Activated CD8-positive, alpha-beta T cell treated with anti-CD3 and anti-CD28 coated beads, Interleukin-2, amount 10 ng/mL, durations not matched to agents 7 days and 5 days (primary cell): ENCODE data around the gene FRMPD2. TPM values are rescaled to one million over a fixed set of nuclear protein-coding genes. Genes with fewer than 3 reads are reported as not detected.
"Not testable (repeated sequence)": the region's sequence is repeated elsewhere in the genome, so short reads cannot be mapped to it uniquely, and the experiment has no call there.

Experiments
- ATAC-seq: fragments of 150-1000 bp; cut with Tn5 transposase; one replicate; pipeline ENCODE4 v1.10.0; 2021; ENCODE audit warnings: moderate library complexity
- CTCF ChIA-PET: fragments of 350-600 bp; sonication (Branson Sonifier 250); formaldehyde crosslinking; loops from one replicate; lab custom pipeline; 2021; ENCODE audit warnings: antibody characterized with exemption; lab: Charles Lee
- POLR2A ChIA-PET: fragments of 350-600 bp; sonication (Branson Sonifier 250); formaldehyde crosslinking; loops from one replicate; lab custom pipeline; 2021; ENCODE audit warnings: antibody characterized with exemption; lab: Charles Lee
- DNase-seq: peaks from one replicate; pipeline ENCODE4 v3.0.0-alpha.2; 2020
- H3K27ac Mint-ChIP-seq: one replicate; pipeline ENCODE4 v1.8.0; 2021; ENCODE audit warnings: mild to moderate bottlenecking, mixed read lengths
- H3K27me3 Mint-ChIP-seq: one replicate; pipeline ENCODE4 v1.8.0; 2021; ENCODE audit warnings: low read depth, mixed read lengths
- H3K36me3 Mint-ChIP-seq: one replicate; pipeline ENCODE4 v1.8.0; 2021; ENCODE audit warnings: low read depth, mixed read lengths
- H3K4me1 Mint-ChIP-seq: one replicate; pipeline ENCODE4 v1.8.0; 2021; ENCODE audit warnings: low read depth, mixed read lengths
- H3K4me3 Mint-ChIP-seq: one replicate; pipeline ENCODE4 v1.8.0; 2021; ENCODE audit warnings: mild to moderate bottlenecking, mixed read lengths
- H3K9me3 Mint-ChIP-seq: one replicate; pipeline ENCODE4 v1.8.0; 2022; ENCODE audit warnings: mixed read lengths; ENCODE audit not compliant: insufficient read depth
- total RNA-seq, 2 experiments: library from RNA; stranded (reverse); gene quantifications; one replicate each; pipeline ENCODE4 v1.2.3, GENCODE V29; 2021

FRMPD2 gene
- total RNA-seq, 2 experiments from 2014 or later = not detected

GRCh38 chr10:48249004-48249762 is 25.3 kb downstream of the FRMPD2 start:
- Mint-ChIP-seq H3K27ac (no peak overlapping the region), H3K36me3 (no peaks in the 10 kb centered on the region), H3K27me3 (peaks cover 3% of the 10 kb centered on the region), H3K4me3 (no peak overlapping the region), H3K9me3 (no peaks in the 10 kb centered on the region), H3K4me1 (peaks cover 7% of the 10 kb centered on the region)
- ChIA-PET CTCF (no interaction called here), POLR2A (no interaction called here)
- ATAC-seq (no peak), DNase-seq (no peak)

DNA sequence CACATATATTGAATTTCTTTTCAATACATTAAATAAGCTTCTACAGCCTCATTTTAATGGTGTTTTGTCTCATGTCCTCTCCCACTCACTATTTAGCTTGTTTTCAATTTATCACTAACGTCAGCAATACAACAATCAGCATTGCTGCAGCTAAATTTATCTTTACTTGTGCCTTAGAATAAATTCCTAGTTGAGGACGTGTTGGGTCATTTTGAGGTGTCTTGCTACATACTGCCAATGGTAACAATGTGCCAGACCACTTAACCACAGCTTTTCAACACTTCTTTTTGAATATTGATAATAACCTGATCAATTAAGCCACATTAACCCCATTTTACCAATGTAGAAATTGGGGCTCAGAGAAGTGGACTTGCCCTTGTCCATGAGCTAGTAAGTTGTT is 26.0 kb downstream of the FRMPD2 start:
- Mint-ChIP-seq H3K4me1 (peaks cover 7% of the 10 kb centered on the region), H3K9me3 (no peaks in the 10 kb centered on the region), H3K36me3 (no peaks in the 10 kb centered on the region), H3K4me3 (no peak overlapping the region), H3K27ac (no peak overlapping the region), H3K27me3 (peaks cover 3% of the 10 kb centered on the region)
- ChIA-PET CTCF (no interaction called here), POLR2A (no interaction called here)
- no peak for ATAC-seq
- no peak for DNase-seq

DNA sequence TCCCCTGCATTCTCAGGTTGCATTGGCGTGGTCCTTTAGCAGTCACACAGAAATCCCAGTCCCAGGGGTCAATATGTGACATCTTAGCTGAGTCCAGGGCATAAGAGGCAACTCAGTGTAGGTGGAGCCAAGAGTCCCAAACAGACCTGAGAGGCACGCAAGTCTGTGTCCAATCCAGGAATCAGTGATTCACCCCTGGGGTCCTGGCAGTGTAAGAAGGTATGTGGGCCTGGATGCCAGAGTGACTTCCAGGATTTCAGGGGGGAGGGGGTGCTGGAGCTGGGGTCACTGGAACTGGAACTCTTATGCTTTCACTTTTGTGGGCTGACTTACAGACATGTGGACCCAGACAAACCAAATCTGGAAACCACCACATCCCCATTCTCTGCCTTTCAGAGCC is 26.8 kb downstream of the FRMPD2 start:
- no peaks in the 10 kb centered on the region for H3K36me3 Mint-ChIP-seq
- CTCF ChIA-PET = no interaction called here
- POLR2A ChIA-PET = no interaction called here
- H3K27me3 Mint-ChIP-seq = peaks cover 3% of the 10 kb centered on the region
- DNase-seq (peak; percentile 17), ATAC-seq (no peak)
- no peak overlapping the region for H3K27ac Mint-ChIP-seq
- H3K4me1 Mint-ChIP-seq = peaks cover 7% of the 10 kb centered on the region
- H3K4me3 Mint-ChIP-seq = no peak overlapping the region
- no peaks in the 10 kb centered on the region for H3K9me3 Mint-ChIP-seq

GRCh38 chr10:48246501-48246900 is 28.0 kb downstream of the FRMPD2 start:
- no peak overlapping the region for H3K4me3 Mint-ChIP-seq
- H3K27ac Mint-ChIP-seq = no peak overlapping the region
- DNase-seq (peak; percentile 5), ATAC-seq (no peak)
- peaks cover 7% of the 10 kb centered on the region for H3K4me1 Mint-ChIP-seq
- no peaks in the 10 kb centered on the region for H3K36me3 Mint-ChIP-seq
- CTCF ChIA-PET = no interaction called here
- no peaks in the 10 kb centered on the region for H3K9me3 Mint-ChIP-seq
- peaks cover 3% of the 10 kb centered on the region for H3K27me3 Mint-ChIP-seq
- POLR2A ChIA-PET = no interaction called here

DNA sequence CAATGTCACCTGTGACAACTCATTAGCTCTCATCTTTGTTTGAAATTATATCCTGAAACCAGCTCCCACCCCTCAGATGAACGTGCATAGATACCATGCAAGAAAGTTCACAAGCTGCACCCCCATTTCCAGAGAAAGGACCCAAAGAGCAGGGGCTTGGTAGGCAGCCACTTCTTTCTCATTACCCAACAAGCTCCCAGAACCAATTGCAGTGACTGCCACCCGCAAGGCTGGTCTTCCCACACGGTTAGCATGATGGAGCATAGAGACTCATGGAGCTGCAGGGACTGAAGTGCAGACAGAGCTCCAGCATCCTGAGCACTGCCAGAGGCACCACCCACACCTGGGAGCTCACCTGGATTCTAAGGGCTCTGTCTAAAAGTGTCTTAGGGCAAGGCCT is 28.5 kb downstream of the FRMPD2 start:
- H3K4me3 Mint-ChIP-seq = no peak overlapping the region
- DNase-seq = peak; percentile 1
- POLR2A ChIA-PET = no interaction called here
- ATAC-seq = no peak
- no peaks in the 10 kb centered on the region for H3K36me3 Mint-ChIP-seq
- peaks cover 3% of the 10 kb centered on the region for H3K27me3 Mint-ChIP-seq
- CTCF ChIA-PET = no interaction called here
- H3K27ac Mint-ChIP-seq = no peak overlapping the region
- peaks cover 7% of the 10 kb centered on the region for H3K4me1 Mint-ChIP-seq
- H3K9me3 Mint-ChIP-seq = no peaks in the 10 kb centered on the region

DNA sequence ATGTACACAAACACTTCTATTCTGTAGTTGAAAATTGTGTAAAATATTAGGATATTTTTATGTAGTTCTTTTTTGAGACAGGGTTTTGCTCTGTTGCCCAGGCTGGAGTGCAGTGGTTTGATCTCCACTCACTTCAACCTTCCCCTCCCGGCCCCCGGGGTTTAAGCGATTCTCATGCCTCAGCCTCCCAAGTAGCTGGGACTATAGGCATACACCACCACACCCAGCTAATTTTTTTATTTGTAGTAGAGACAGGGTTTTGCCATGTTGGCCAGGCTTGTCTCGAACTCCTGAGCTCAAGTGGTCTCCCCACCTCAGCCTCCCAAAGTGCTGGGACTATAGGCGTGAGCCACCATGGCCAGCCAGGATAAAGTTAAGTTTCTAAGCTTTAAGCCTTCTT is 30.6 kb downstream of the FRMPD2 start:
- H3K4me3 Mint-ChIP-seq, ATAC-seq, H3K27ac Mint-ChIP-seq, CTCF ChIA-PET, DNase-seq, H3K4me1 Mint-ChIP-seq, H3K36me3 Mint-ChIP-seq, H3K27me3 Mint-ChIP-seq, H3K9me3 Mint-ChIP-seq, POLR2A ChIA-PET: not testable (repeated sequence)

DNA sequence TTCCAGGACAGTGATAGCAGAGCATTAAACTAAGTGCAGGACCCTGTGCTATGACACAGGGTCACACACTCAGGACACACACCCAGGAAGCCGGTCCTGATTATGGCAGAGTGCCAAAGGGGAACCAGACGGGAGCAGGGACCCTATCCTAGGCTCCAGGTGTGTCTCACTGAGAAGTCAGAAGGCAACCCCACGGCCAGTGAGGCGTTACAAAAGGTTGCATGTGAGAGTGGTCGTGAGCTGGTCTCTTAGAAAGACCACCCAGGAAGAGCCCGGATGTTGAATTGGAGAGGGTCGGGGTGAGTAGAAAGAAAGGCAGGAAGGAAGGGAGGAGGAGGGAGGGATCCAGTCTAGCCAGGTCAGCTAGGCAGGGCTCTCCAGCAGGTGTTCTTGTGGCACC is 31.0 kb downstream of the FRMPD2 start:
- no peaks in the 10 kb centered on the region for H3K9me3 Mint-ChIP-seq
- H3K27ac Mint-ChIP-seq = no peak overlapping the region
- CTCF ChIA-PET = no interaction called here

DNA sequence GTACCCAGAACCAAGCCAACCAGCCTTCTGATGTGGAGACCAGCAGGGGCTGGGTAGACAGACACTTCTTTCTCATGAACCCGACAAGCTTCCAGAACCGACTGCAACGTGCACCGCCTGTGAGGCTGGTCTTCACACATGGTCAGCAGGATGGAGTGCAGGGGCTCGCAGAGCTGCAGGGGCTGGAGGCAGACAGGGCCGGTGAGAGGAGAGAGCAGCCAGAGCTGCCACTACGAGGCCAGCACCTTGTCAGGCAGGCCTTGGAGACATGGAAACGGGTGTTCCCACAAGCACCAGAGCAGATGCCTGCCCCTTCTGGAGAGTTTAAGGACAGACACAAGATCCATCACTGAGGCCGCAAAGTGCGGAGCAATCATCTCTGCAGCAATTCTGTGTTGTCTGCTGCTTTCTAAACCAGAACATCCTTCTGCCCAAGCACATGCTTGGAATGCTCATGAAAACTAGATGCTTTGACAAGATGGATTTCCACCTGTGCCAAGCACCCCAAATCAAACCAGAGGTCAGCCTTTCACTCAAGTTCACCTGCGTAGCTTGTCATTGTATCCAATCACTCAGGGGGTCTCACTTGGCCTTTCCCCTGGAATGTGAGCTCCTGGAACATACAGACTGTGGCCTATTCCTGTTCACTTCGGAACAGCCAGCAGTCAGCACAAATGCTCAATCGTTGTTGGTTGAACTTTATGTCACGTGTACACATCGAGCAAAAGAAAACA is 32.2 kb downstream of the FRMPD2 start:
- Mint-ChIP-seq H3K9me3 (no peaks in the 10 kb centered on the region), H3K27me3 (peaks cover 3% of the 10 kb centered on the region), H3K27ac (no peak overlapping the region), H3K4me1 (no peaks in the 10 kb centered on the region), H3K4me3 (no peak overlapping the region), H3K36me3 (no peaks in the 10 kb centered on the region)
- ATAC-seq (no peak), DNase-seq (peak; percentile 9)
- POLR2A ChIA-PET = no interaction called here
- CTCF ChIA-PET = no interaction called here

More for the DNA sequence above, 31.0 kb downstream of the FRMPD2 start:
- H3K4me1 Mint-ChIP-seq = peaks cover 7% of the 10 kb centered on the region
- peaks cover 3% of the 10 kb centered on the region for H3K27me3 Mint-ChIP-seq
- POLR2A ChIA-PET = no interaction called here
- ATAC-seq (no peak), DNase-seq (no peak)
- no peak overlapping the region for H3K4me3 Mint-ChIP-seq
- no peaks in the 10 kb centered on the region for H3K36me3 Mint-ChIP-seq

DNA sequence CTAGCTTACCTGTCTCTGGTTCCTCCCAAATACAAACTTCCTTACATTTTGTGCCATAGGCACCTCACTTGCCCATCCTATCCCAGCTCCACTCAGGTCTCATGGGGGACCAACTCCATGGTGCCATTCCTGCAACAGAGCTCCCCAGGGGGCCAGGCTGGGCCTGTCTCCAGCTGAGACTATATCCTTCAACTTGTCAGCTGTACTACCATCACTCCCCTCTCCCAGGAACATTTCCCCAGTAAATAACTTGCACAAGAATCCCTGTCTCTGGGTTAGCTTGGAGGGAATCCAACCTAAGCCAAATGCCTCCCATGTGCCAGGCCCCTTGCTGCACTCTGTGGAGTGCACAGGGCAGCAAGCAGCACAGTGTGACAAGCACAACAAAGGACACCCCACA is 33.2 kb downstream of the FRMPD2 start:
- Mint-ChIP-seq H3K9me3 (no peaks in the 10 kb centered on the region), H3K4me3 (no peak overlapping the region), H3K4me1 (no peaks in the 10 kb centered on the region), H3K27me3 (peaks cover under 1% of the 10 kb centered on the region), H3K27ac (no peak overlapping the region), H3K36me3 (no peaks in the 10 kb centered on the region)
- POLR2A ChIA-PET = no interaction called here
- ATAC-seq (no peak), DNase-seq (peak; percentile 3)
- CTCF ChIA-PET = no interaction called here

- no peaks in the 10 kb centered on the region for H3K4me1 Mint-ChIP-seq
- peak; percentile 12 for DNase-seq
- H3K4me3 Mint-ChIP-seq = no peak overlapping the region
Observed at GRCh38 chr10:48240196-48240595, 34.3 kb downstream of the FRMPD2 start.

DNA sequence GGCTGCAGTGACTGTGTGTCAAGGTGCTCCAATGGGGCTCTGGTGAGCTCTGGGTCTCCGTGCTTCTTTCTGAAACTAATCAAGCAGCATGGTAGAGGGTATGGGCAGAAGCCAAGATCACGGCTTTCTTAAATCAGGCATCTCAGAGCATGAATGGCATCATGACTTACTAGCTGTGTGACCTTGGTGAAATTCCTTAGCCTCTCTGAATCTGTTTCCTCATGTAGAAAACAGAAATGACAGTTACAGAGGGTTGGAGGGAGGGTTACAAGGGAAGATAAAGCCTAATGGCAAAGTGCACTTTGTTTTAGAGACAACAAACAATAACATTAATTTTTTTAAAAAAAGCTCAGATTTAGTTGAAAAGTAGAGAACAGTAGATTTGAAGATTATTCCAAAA is 34.9 kb downstream of the FRMPD2 start:
- no peaks in the 10 kb centered on the region for H3K4me1 Mint-ChIP-seq
- H3K27me3 Mint-ChIP-seq = no peaks in the 10 kb centered on the region
- H3K36me3 Mint-ChIP-seq = no peaks in the 10 kb centered on the region
- no peak overlapping the region for H3K27ac Mint-ChIP-seq
- no peak for DNase-seq
- H3K4me3 Mint-ChIP-seq = no peak overlapping the region
- POLR2A ChIA-PET = no interaction called here
- CTCF ChIA-PET = no interaction called here
- no peaks in the 10 kb centered on the region for H3K9me3 Mint-ChIP-seq
- ATAC-seq = no peak

More at GRCh38 chr10:48240196-48240595, 34.3 kb downstream of the FRMPD2 start:
- no peaks in the 10 kb centered on the region for H3K9me3 Mint-ChIP-seq
- ChIA-PET POLR2A (no interaction called here), CTCF (no interaction called here)
- no peaks in the 10 kb centered on the region for H3K36me3 Mint-ChIP-seq
- H3K27me3 Mint-ChIP-seq = no peaks in the 10 kb centered on the region
- no peak for ATAC-seq
- no peak overlapping the region for H3K27ac Mint-ChIP-seq

- H3K36me3 Mint-ChIP-seq = no peaks in the 10 kb centered on the region
- no peaks in the 10 kb centered on the region for H3K9me3 Mint-ChIP-seq
- H3K27ac Mint-ChIP-seq = no peak overlapping the region
- no peak for DNase-seq
- H3K4me3 Mint-ChIP-seq = no peak overlapping the region
- ATAC-seq = no peak
- no peaks in the 10 kb centered on the region for H3K4me1 Mint-ChIP-seq
- H3K27me3 Mint-ChIP-seq = no peaks in the 10 kb centered on the region
- ChIA-PET POLR2A (no interaction called here), CTCF (no interaction called here)
Observed at GRCh38 chr10:48238826-48239520, 35.5 kb downstream of the FRMPD2 start.
